GM13976 (cell line): ENCODE results near the gene LATS2.
A peak's percentile ranks its signal among the peaks of the same experiment; 100 is the strongest.

ENCODE experiments used
- DNase-seq: peaks from one replicate; pipeline ENCODE4 v3.0.0; 2012; ENCODE audit warnings: low spot score
- in situ Hi-C: fragments of 300-500 bp; cut with MboI; formaldehyde crosslinking; loops from one replicate; pipeline ENCODE4 v1.12.0; 2022; ENCODE audit warnings: low sequenced_read_pairs, mixed read lengths, inconsistent platforms; ENCODE audit not compliant: unreplicated experiment
- TF ChIP-seq, protein P1 (sequence below): IDR thresholded peaks from 2 replicates; pipeline ENCODE4 v1.5.1; 2012; ENCODE audit warnings: borderline replicate concordance, mild to moderate bottlenecking; ENCODE audit not compliant: insufficient read depth; ENCODE audit errors: extremely low read depth, missing control alignments, control extremely low read depth

The LATS2 gene

DNA sequence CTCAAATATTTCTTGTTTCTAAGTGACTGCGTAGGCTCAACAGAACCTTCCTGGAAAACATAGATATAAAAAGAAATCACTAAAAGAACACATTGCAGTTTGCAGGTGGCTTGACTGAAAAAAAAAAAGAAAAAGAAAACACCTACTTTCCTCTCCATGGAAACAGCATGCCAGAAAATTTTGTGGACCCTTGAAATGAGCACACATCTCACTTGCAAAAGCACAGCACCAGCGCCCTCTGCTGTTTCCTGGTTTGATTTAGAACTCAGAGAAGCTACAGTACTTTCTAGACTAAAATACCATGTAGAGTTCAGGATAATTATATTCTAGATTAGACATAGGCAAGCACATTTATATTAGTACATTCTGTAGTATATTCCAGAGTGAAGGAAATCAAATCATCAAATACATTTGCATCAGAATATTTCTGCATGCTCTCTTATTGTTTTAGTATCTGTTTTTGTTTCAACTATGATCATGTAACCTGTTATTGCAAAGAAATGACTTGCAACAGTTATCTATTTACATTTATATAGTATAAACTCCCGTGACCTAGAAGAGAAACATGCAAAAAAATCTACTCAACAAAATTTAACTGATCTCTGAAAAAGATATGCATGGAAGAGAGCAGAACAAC is 136.5 kb downstream of the LATS2 start:
- peak; percentile 66 for DNase-seq
- in situ Hi-C loops: loop anchor here (10.0 to 25.0 kb wide), 3 partner anchors 220 to 738 kb away; partner anchors contain the start of genes GJB2 and IL17D
- TF ChIP-seq, protein P1, sequence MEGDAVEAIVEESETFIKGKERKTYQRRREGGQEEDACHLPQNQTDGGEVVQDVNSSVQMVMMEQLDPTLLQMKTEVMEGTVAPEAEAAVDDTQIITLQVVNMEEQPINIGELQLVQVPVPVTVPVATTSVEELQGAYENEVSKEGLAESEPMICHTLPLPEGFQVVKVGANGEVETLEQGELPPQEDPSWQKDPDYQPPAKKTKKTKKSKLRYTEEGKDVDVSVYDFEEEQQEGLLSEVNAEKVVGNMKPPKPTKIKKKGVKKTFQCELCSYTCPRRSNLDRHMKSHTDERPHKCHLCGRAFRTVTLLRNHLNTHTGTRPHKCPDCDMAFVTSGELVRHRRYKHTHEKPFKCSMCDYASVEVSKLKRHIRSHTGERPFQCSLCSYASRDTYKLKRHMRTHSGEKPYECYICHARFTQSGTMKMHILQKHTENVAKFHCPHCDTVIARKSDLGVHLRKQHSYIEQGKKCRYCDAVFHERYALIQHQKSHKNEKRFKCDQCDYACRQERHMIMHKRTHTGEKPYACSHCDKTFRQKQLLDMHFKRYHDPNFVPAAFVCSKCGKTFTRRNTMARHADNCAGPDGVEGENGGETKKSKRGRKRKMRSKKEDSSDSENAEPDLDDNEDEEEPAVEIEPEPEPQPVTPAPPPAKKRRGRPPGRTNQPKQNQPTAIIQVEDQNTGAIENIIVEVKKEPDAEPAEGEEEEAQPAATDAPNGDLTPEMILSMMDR: peak; percentile 62

DNA sequence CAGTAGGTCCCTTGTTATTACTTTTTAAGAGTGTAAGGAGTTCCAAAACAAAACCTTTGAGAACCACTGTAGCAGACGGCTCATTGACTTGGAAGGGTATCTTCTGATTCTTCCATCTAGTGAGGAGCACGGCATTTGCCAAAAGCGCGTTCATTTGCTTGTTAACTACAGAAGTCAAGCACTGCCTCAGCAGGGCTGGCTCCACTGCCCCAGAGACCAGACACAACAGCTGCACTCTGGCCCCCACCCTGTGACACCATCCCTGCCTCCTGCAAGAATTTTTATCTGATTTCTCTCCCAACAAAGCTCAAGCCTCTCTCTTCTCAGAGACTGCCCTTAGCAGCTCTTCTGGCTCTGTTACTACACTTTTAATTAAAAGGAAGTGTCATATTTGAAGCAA is 138.1 kb downstream of the LATS2 start:
- in situ Hi-C loops: loop anchor here (10.0 to 25.0 kb wide), 3 partner anchors 218 to 736 kb away; partner anchors contain the start of genes GJB2 and IL17D
- no peak for DNase-seq
- TF ChIP-seq, protein P1: no peak
